HG03060 (cell line): Measurements from ENCODE around the gene BACE1.

Experiments used
- ATAC-seq: cut with Tn5 transposase; IDR thresholded peaks from one replicate; pipeline ENCODE4 v1.9.1; 2021; ENCODE audit warnings: low read depth, moderate number of reproducible peaks; ENCODE audit not compliant: unreplicated experiment

The BACE1 gene

DNA sequence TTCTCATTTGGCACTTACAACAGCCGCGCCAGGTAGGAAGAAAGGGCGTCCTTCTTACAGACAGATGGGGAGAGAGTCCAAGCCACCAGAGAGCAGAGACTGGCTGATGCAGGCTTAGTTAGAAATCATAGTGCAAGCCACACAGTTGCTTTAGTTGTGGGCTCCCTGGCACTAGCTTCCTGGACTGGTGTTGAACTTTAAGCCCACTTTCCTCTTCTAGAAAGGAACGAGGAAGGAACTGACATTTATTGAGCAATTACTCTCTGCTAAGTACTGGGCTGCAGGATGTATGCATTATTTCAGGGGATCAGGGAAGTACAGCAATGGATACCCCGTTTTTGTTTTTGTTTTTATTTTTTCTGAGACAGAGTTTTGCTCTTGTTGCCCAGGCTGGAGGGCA, 3.0 kb downstream of the BACE1 start:
- no peak for ATAC-seq

DNA sequence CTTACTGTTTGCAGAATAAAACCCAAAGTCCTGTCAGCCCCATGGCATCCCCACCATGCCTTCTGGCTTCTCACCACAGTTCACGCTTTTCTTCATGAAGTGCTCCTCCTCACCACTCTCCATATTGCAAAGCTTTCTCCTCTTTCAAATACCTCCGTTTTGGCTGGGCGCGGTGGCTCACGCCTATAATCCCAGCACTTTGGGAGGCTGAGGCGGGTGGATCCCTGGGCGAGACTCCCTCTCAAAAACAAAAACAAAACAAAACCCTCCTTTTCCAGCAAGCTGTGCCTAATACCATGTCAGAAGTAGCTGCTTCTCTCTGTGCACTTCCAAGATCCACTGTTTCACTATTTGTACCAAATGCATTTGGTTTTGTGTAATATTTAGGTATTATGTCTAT, 6.7 kb downstream of the BACE1 start:
- no peak for ATAC-seq

DNA sequence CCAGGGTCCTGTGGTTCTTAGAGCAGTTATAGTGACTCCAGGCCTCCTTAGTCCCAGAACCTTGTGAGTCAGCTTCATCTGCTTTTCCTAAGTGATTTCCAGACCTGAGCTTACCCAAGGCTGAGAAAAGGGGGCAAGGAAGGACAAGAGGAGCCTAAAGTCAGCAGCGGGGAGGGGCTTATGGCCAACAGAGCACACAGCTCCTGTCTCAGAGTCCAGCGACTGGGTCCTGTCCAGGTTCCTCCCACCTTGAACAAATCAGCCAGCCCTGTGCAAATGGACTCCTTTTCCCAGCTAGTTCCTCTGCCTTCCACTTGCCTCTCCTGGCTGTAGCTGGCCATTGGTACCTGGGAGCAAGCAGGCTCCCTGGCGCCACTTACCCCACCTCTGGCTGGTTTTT, 10.9 kb downstream of the BACE1 start:
- no peak for ATAC-seq

DNA sequence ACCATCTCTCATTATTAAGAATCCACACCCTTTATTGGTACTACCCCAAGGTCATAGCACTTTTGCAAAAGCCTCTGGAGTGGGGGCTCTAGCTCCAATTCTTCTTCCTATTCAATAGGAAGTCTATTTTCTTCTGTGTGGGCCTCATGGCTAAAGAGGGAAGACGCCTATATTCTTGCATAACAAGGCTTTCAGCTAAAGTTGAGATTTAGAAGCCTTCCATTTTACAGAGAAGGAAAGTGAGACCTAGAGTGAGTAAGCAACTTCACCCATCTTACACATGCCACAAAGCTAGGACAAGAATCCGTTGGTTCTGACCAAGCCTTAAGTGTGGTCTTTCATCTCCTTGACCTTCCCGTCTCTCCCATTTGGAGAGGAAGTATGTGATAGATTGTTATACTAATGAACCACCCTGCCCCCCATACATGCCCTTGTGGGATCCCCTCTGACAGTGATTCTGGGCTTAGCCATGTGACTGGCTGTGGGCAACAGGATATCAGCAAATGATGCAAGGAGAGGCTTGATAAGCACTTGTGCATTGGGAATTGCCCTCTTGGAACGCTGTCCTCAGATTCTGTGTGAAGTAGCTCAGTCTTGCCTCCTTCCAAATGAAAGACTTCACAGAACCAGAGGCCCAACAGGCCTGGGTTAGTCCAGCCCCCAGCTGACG, 12.3 kb downstream of the BACE1 start:
- ATAC-seq: no peak

DNA sequence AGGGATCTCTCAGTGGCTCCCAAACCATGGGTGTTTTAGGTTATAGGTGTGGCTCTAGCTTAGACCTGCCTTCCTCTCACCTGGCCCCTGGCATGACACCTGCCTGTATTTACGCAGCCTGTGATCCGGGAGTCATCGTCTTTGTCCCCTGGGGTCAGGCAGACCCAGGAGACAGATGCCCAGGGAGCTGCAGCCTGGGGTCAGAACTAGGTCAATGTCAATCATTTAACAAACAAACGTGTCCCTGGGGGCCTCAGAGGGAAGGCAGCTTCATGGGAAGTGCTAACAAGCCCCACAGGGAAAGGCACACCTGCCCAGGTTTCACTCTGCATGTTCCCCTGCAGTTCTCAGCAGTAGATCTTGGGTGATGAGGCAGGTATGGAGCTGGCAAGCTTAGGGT, 13.0 kb downstream of the BACE1 start:
- ATAC-seq: no peak

DNA sequence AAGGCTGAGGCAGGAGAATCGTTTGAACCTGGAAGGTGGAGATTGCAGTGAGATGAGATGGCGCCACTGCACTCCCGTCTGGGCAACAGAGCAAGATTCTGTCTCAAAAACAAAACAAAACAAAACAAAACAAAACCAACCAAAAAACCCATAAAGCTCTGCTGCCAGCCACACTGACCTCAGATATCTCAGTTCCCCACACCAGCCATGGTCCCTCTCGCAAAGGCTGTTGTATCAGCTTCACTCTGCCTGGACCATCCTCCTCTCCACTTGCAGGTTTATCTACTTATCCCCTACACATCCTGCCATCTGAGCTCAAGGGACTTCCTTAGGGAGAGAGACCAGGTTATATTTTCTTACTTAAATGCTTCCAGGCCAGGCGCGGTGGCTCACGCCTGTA, 13.8 kb downstream of the BACE1 start:
- no peak for ATAC-seq

DNA sequence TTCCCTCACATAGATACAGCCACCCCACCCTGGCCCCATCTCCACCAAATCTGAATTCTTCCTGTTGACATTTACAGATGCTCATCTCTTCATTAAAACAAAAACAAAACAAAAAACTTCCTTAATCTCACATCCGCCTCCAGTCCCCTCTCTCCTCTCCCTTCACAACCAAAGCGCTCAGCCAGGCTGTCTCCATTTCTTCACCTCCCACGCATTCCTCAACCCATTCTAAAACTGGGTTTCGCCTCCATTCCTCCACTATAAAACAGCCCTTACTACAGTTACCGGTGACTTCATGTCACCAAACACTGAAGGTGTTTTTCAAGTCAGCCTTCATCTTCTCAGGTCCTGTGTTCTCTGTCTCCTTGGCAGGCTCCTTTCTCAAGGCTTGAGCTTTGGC, 15.3 kb downstream of the BACE1 start:
- no peak for ATAC-seq

DNA sequence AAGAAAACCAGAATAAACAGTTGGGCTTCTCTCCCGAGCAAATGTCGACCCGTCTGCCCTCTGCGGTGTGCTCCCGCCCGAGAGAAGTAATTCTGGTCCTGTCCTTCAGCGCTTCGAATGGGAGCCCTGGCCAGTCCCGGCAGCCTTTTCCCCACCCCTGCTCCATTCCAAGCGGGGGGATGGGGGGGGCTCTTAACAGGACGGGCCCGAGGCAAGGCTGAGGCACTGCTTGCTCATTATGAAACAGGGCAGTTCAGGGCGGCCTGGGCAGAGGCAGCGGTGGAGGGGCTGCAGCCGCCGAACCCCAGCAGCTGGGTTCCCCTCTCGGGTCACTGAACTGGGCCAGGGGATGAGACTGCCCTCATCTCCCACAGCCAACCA, 15.8 kb downstream of the BACE1 start:
- ATAC-seq: no peak

DNA sequence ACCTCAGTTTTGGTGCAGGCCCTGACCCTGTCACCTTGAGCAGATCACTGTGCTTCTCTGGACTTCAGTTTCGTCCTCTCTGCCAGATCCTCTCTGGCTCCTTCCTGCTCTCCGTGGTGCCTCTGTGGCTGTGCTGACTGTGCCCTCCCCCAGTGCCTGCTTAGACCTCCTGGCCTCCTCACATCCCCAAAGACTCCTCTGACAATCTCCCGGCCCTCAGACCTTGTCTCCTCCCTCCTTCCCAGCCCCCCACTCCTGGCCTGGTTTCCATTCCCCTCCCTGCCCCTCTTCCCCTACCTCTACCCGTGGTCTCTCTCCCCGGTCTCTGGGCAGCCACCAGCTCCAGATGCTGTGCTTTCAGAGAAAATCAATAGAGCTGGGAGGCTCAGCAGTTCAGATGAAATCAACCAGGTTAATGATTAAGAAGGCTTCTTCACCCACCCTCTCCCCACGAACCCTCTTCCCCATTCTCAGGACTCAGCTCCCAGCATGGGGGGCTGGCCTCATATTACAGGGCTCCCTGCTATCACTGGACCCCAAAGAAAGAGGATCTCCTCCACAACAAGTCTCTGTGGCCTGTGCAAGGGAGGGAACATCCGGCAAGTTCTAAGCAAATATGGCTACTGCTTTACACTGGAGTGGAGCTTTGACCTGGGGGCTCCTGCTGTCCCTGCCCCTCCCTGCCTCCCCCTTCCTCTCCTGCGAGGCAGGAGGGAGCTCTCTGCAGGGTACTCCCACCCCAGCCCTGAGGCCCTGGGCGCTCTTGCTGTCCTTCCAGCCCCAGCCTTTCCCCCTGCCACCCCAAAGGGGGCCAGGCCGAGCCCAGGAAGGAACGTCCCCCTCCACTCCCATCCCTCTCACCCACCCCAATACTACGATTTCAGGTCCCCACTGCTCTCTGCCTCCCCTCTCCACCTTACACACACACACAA, 16.4 kb downstream of the BACE1 start:
- ATAC-seq: no peak

DNA sequence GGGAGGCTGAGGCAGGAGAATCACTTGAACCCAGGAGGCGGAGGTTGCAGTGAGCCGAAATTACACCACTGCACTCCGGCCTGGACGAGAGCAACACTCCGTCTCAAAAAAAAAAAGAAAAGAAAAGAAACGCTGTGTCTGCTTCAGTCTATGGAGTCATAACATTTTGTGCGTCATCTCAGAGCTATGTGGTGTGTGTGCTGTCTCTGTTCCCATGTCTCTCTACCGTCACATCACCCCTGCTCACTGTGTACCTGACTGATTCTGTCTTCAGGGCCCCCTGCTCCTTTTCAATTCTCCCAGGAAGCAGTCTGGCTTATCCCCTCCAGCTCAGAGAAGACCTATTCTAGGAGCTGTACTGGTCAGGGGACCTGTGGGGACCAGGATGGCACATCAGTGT, 17.9 kb downstream of the BACE1 start:
- no peak for ATAC-seq

DNA sequence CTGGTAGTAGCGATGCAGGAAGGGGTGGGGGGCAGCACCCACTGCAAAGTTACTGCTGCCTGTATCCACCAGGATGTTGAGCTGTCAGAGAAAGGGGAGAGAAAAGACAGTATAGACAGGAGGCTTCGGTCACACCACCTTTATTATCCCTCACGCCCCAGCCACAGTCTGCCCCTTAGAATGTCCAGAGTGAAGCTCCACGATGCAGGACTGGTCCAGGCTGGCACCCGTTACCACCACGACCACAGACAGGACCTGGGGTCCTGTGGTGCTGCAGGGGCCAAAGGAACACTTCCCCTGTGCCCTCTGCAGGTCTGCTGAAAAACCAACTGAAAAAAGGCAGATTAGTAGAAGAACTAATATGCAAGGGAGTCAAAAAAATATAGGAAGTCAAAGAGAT, 19.2 kb downstream of the BACE1 start:
- no peak for ATAC-seq

DNA sequence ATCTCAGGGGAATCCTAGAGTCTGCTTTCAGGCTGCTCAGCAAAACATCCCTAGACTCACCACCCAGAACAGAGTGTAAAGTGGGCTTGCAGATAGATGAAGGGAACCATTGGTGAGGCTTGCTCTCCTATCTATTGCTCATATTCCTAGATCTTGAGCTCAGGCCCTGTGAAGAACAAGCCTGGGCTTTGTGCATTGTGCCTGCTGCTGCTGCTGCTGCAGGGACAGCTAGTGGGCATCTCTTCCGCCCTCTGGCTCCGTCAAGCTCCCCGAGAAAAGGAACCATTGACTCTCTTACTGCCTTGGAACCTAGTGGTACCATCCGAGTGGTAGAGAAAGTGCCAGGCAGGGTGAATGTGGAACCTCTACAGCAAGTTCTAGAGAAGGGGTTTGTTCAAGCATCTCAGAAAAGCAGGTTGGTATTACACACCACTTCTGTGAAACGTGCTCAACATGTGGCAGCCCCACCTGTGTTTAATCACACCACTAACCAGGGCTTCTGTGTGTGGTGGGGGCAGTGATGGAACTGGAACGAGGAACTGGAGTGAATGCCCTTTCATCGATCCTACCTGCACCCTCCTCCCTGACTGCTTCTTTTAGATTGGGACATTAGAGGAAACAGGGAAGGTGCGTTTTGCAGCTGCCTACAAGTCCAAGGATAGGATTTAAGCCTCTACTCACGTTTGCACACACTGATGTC, 20.5 kb downstream of the BACE1 start:
- ATAC-seq: no peak

DNA sequence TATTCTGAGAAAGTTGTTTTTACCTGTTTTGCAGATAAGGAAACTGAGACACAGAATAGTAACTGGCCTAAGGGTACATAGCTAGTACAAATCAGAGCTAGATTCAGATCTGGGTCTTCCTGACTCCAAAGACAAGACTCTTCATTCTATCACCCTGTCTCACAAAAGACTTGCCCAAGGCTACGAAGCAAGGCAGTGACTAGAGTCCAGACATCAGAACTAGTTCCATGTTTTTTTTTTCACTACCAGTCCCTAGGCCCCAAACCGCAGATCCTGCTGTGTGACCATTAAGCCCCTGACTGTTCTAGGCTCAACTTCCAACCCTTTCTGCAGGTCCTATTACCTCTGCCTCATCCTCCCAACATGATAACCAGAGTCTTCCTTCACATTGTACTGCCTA, 23.4 kb downstream of the BACE1 start:
- no peak for ATAC-seq

DNA sequence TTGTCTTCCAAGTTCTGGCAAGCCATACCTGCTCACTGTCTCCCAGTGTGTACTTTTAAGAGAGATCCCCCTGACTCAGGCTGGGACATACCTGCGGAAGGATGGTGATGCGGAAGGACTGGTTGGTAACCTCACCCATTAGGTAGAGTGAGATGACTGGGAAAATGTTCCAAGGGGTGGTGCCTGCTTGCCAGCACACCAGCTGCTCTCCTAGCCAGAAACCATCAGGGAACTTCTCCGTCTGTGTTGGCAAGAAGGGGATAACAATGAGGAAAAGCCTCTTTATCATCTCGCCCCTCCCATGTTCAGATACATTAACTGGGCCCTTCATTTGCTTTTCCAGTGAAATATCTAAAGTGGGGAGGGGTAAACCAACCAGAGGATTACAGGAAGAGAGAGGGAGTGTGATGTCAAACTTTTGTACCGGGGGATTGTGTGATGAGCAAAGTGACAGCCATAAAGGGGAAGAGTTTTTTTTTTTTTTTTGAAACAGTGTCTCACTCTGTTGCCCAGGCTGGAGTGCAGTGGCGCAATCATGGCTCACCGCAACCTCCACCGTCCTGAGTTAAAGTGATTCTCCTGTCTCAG, 25.2 kb downstream of the BACE1 start, which contains the start of gene BACE1-AS:
BACE1-AS (plus strand) TSS at position 538 of the 588 bp plus-strand sequence.
- no peak for ATAC-seq

DNA sequence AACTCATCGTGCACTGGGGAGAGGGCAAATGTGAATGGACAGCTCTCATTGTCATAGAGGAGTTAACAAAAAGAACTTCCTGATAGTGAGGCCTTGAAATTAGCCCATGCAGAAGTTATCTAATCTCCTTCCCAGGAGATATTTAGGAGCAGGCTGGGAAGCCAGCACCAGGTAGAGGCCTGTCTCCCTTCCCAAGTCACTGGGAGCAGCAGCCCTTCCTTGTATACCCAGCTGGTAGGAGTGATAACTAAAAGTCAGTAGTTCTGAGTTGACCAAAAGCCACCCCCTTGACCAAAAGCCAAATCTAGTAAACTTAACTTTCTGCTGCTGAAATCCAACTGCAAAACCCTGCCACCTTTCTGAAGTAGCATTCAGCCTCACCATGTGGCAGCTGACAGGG, 26.3 kb downstream of the BACE1 start:
- ATAC-seq: no peak

DNA sequence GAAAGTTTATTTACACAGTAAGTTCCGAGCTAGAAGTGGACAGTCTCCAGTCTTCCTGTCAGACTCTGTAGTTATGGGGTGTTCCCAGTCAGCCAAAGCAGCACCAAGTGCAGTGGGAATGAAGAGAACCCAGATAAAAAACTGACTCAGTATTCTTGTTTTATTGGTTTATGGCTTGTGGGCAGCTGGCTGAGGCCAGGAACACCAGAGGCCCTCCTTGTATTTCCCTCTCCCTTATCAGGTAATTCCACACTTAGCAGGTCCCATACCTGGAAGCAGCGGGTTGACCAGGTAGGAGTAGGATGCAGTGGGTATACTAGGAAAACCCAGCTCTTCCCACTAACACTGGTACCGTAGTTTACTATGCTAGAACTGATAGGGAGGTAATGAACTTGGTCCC, 28.4 kb downstream of the BACE1 start:
- no peak for ATAC-seq

DNA sequence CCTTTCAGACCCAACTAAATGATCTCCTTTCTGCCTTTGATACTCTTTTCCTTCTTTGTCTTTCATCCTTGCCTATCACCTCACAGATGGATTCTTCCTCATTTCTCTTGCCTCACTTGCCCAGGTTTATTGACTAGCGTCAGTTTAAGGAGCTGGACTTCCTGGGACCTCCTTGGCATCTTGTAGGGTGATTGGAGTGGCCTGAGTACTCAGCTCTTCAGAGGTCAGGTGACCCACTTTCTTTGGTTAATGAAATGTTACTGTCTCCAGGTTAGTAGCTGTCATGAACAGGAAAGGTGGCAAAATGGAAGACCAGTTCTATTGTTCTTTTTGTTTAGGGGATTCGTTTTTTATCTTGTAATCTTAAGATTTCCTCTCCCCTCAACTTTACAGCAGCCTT, 29.5 kb downstream of the BACE1 start:
- no peak for ATAC-seq

DNA sequence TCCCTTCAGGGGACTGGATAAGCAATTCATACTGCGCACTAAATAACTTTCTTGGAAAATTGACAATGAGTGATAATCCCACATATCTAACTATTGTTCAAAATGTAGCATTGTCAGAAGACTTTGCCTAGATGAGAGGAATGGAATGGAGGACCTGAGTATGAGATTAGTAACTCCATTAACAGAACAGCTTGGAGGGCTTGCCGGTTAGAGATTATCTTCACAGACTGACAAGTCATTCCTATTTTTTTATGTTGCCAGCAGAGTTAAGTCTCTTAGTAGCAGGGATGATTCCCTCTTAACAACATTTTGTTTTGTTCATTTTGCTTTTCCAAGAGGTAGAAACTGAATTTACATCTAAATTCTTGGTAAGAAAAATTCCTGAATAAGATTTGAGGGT, 32.0 kb downstream of the BACE1 start:
- ATAC-seq: no peak

DNA sequence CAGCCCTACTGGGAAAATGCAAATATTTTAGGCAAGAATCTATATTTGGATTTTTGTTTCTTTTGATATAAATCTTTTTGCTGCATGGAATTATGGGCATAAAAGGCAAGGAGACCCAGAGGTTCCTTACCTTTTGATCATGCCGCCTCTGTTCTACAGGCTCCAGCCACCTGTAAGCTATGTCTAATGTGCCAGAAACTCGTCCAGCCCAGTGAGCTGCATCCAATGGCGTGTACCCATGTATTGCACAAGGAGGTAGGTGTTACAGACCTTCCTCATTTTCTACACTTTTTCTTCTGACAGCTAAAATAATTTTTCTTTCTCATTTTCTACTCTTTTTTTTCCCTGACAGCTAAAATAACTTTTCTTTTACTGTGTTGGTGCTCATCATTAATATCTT, 33.1 kb downstream of the BACE1 start:
- no peak for ATAC-seq

DNA sequence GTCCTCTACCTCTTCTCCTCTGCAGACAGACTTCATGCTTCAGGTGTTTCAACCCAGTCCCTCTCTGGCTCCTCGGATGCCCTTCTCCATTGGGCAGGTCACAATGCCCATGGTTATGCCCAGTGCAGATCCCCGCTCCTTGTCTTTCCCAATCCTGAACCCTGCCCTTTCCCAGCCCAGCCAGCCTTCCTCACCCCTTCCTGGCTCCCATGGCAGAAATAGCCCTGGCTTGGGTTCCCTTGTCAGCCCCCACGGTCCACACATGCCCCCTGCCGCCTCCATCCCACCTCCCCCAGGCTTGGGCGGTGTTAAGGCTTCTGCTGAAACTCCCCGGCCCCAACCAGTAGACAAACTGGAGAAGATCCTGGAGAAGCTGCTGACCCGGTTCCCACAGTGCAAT, 34.2 kb downstream of the BACE1 start:
- no peak for ATAC-seq

DNA sequence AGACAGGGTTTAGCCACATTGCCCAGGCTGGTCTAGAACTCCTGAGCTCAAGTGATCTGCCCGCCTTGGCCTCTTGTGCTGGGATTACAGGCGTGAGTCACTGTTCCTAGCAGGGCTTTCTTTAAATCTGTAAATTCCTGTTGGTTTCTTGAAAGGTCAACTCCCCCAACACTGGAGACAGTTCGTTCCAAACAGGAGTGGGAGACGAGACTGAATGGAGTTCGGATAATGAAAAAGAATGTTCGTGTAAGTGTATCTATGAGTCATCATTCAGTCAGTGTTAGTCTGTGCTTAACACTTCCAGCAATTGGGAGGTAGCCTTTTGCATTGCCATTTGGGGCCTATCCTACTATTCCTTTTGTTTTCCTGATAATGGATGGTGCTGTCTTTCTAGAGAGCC, 34.9 kb downstream of the BACE1 start:
- ATAC-seq: no peak
